Gastroesophageal sphincter (tissue), 4 donors: Measurements from ENCODE around the gene PAPPA. TPM values are rescaled to one million over a fixed set of nuclear protein-coding genes. Genes with fewer than 3 reads are reported as not detected.

Experiments
- ATAC-seq: fragments of 150-250 bp; one replicate; pipeline ENCODE4 v1.9.1; 2016; ENCODE audit warnings: mild to moderate bottlenecking, moderate library complexity
- H3K27ac ChIP-seq, 4 donors: fragments of 200-600 bp; sonication (generic) in 3 of 4; 1 replicate in 3 of 4; 2 replicates in 1 of 4; pipeline ENCODE4 v1.5.1; 2016 to 2019
- H3K27me3 ChIP-seq: fragments of 200-600 bp; sonication (generic); one replicate; pipeline ENCODE4 v1.5.1; 2019
- H3K36me3 ChIP-seq, 2 donors: fragments of 200-600 bp; sonication (generic); one replicate each; pipeline ENCODE4 v1.5.1; 2019; ENCODE audit warnings: control low read depth in 1 of 2
- H3K4me1 ChIP-seq, 3 donors: fragments of 200-600 bp; sonication (generic); 1 replicate in 2 of 3; 2 replicates in 1 of 3; pipeline ENCODE4 v1.5.1; 2016 to 2019; ENCODE audit warnings: control low read depth in 2 of 3
- H3K4me3 ChIP-seq, 2 donors: fragments of 200-600 bp; sonication (generic); one replicate each; pipeline ENCODE4 v1.5.1; 2019; ENCODE audit warnings: mild to moderate bottlenecking in 1 of 2, moderate library complexity in 1 of 2
- H3K9me3 ChIP-seq, 3 donors: fragments of 200-600 bp; sonication (generic); one replicate each; pipeline ENCODE4 v1.5.1; 2017 to 2019; ENCODE audit warnings: control low read depth in 2 of 3
- CTCF ChIP-seq, 4 experiments: fragments of 200-600 bp in 2 of 4; fragments of 450-650 bp in 2 of 4; sonication (generic) in 1 of 4; IDR thresholded peaks; one replicate each; pipeline ENCODE4 v1.5.1; 2017 to 2019; ENCODE audit warnings: antibody characterized with exemption in 4 of 4, mild to moderate bottlenecking in 2 of 4, moderate library complexity in 2 of 4
- EP300 ChIP-seq: sonication (generic); formaldehyde crosslinking; IDR thresholded peaks from one replicate; pipeline ENCODE4 v1.6.1; 2017; ENCODE audit warnings: antibody characterized with exemption, mild to moderate bottlenecking
- POLR2A ChIP-seq, 2 donors: fragments of 450-650 bp; IDR thresholded peaks; one replicate each; pipeline ENCODE4 v1.6.1; 2017; ENCODE audit warnings: antibody characterized with exemption in 2 of 2, mild to moderate bottlenecking in 2 of 2, moderate library complexity in 1 of 2
- POLR2AphosphoS5 ChIP-seq: sonication (generic); formaldehyde crosslinking; IDR thresholded peaks from one replicate; pipeline ENCODE4 v1.6.1; 2017; ENCODE audit warnings: antibody characterized with exemption
- WGBS, 2 donors: methylation state at CpG; one replicate each; pipeline ENCODE4 v1.1.5; 2018; ENCODE audit warnings: low coverage in 1 of 2; 5-methylcytosine and 5-hydroxymethylcytosine counted together
- total RNA-seq, 4 donors: library from RNA; depleted of rRNA; stranded (reverse); fragments of >200 nt; gene quantifications; one replicate each; pipeline ENCODE4 v1.1.0, GENCODE V29; 2016

The PAPPA gene
- total RNA-seq, 4 donors from 2014 or later = 1.9 to 5.7 (median 3.2) TPM

- Histone ChIP-seq H3K27me3 (no peaks in the 10 kb centered on the region), H3K9me3 (no peaks in the 10 kb centered on the region), H3K4me1 (no peaks in the 10 kb centered on the region), H3K4me3 (no peak overlapping the region), H3K27ac (no peak overlapping the region), H3K36me3 (peaks cover 0 to 46% of the 10 kb centered on the region in 2 donors)
- no peak for TF ChIP-seq CTCF (IDR thresholded peaks at IDR 0.05)
- no peak for TF ChIP-seq POLR2A (IDR thresholded peaks at IDR 0.05)
- TF ChIP-seq EP300 = no peak
- TF ChIP-seq POLR2AphosphoS5 = no peak
- no peak for ATAC-seq
- 81 to 92% methylated on average over 5 to 10 of the region's 11 CpGs for WGBS, 2 donors
Observed at GRCh38 chr9:116437411-116438370, 284.1 kb downstream of the PAPPA start.

DNA sequence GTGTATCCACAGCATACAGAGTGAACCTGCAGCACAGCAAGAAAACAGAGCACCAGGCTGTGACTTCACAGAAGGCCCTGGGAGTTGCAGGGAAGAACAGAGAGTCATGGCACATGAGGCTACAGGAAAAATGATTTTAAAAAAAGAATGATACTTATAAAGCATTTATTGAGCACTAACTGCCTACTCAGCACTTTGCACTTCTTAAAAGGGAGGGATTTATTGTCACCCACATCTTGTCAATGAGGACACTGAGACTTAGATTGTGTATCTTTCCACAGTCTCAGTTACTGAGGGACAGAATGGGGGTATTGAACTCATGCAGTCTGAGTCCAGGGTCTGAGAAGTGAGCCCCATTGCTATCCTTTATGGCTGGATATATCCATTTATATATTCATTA, 288.9 kb downstream of the PAPPA start:
- H3K9me3 ChIP-seq = no peaks in the 10 kb centered on the region
- H3K4me3 ChIP-seq = no peak overlapping the region
- TF ChIP-seq POLR2AphosphoS5 (no peak), CTCF (IDR thresholded peaks at IDR 0.05) (no peak), POLR2A (IDR thresholded peaks at IDR 0.05) (no peak), EP300 (no peak)
- H3K36me3 ChIP-seq = peaks cover 0 to 41% of the 10 kb centered on the region in 2 donors
- no peaks in the 10 kb centered on the region for H3K4me1 ChIP-seq
- no peak overlapping the region for H3K27ac ChIP-seq
- no peaks in the 10 kb centered on the region for H3K27me3 ChIP-seq
- ATAC-seq = no peak

- WGBS, 2 donors = 25 to 64% methylated on average over 3 to 5 of the region's 6 CpGs
- ATAC-seq = no peak
- H3K4me3 ChIP-seq = no peak overlapping the region
- H3K9me3 ChIP-seq = no peaks in the 10 kb centered on the region
- no peak overlapping the region for H3K27ac ChIP-seq
- no peaks in the 10 kb centered on the region for H3K27me3 ChIP-seq
- H3K4me1 ChIP-seq = peaks cover 0 to 12% (median 0%) of the 10 kb centered on the region in 3 donors
- no peaks in the 10 kb centered on the region for H3K36me3 ChIP-seq
- no peak for TF ChIP-seq CTCF (IDR thresholded peaks at IDR 0.05)
- TF ChIP-seq POLR2A (IDR thresholded peaks at IDR 0.05) = no peak
- TF ChIP-seq EP300 = no peak
- no peak for TF ChIP-seq POLR2AphosphoS5
Observed at GRCh38 chr9:116447934-116448333, 294.3 kb downstream of the PAPPA start.

GRCh38 chr9:116448431-116448830, 294.8 kb downstream of the PAPPA start:
- H3K36me3 ChIP-seq = no peaks in the 10 kb centered on the region
- no peak for ATAC-seq
- H3K27ac ChIP-seq = no peak overlapping the region
- no peaks in the 10 kb centered on the region for H3K9me3 ChIP-seq
- TF ChIP-seq EP300 = no peak
- TF ChIP-seq CTCF (IDR thresholded peaks at IDR 0.05) = no peak
- no peak for TF ChIP-seq POLR2AphosphoS5
- no peak for TF ChIP-seq POLR2A (IDR thresholded peaks at IDR 0.05)
- 86 to 95% methylated on average over 3 of the region's 3 CpGs for WGBS, 2 donors
- H3K27me3 ChIP-seq = no peaks in the 10 kb centered on the region
- H3K4me3 ChIP-seq = no peak overlapping the region
- H3K4me1 ChIP-seq = peaks cover 0 to 12% (median 0%) of the 10 kb centered on the region in 3 donors

DNA sequence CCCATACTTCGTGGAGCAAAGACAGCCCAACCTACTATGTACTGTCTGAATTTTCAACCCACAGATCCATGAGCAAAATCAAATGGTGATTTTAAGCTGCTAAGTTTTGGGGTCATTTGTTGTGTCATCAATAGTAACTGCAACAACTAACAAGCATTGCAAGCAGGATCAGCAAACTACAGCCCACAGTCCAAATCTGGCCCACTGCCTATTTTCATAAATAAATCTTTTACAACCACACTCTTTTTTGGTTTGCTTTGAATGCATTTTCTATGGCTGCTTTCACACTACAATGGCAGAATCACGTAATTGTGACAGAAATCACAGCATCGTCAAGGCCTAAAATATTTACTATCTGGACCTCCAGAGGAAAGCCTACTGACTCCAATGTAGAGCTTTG, 296.4 kb downstream of the PAPPA start:
- WGBS, 2 donors = 84 to 86% methylated on average over 3 of the region's 3 CpGs
- H3K27ac ChIP-seq = no peak overlapping the region
- no peak for ATAC-seq

More for the DNA sequence above, 296.4 kb downstream of the PAPPA start:
- peaks cover 0 to 12% (median 0%) of the 10 kb centered on the region in 3 donors for H3K4me1 ChIP-seq
- no peaks in the 10 kb centered on the region for H3K36me3 ChIP-seq
- no peak overlapping the region for H3K4me3 ChIP-seq
- TF ChIP-seq POLR2AphosphoS5 = no peak
- no peak for TF ChIP-seq POLR2A (IDR thresholded peaks at IDR 0.05)
- no peak for TF ChIP-seq EP300
- no peak for TF ChIP-seq CTCF (IDR thresholded peaks at IDR 0.05)
- H3K27me3 ChIP-seq = no peaks in the 10 kb centered on the region
- no peaks in the 10 kb centered on the region for H3K9me3 ChIP-seq
